Activated B cell treated with CpG ODN at 0.5 μM for 24 hours (primary cell): ENCODE measurements around the gene KCNK16. TPM values are rescaled to one million over a fixed set of nuclear protein-coding genes. Genes with fewer than 3 reads are reported as not detected.
"Not testable (repeated sequence)": the region's sequence is repeated elsewhere in the genome, so short reads cannot be mapped to it uniquely, and the experiment has no call there.

ENCODE experiments used
- ATAC-seq: fragments of 200-7000 bp; cut with Tn5 transposase; one replicate; pipeline ENCODE4 v1.10.0; 2021; ENCODE audit warnings: low read depth, mild to moderate bottlenecking, moderate library complexity
- CTCF ChIA-PET: fragments of 350-600 bp; sonication (Branson Sonifier 250); formaldehyde crosslinking; loops from one replicate; lab custom pipeline; 2021; ENCODE audit warnings: antibody characterized with exemption; lab: Charles Lee
- POLR2A ChIA-PET: fragments of 350-600 bp; sonication (Branson Sonifier 250); formaldehyde crosslinking; loops from one replicate; lab custom pipeline; 2021; ENCODE audit warnings: antibody characterized with exemption; lab: Charles Lee
- DNase-seq: peaks from one replicate; pipeline ENCODE4 v3.0.0; 2022
- H3K27ac Mint-ChIP-seq: one replicate; pipeline ENCODE4 v1.8.0; 2020; ENCODE audit warnings: mixed read lengths
- H3K27me3 Mint-ChIP-seq: one replicate; pipeline ENCODE4 v1.8.0; 2021; ENCODE audit warnings: mixed read lengths
- H3K36me3 Mint-ChIP-seq: one replicate; pipeline ENCODE4 v1.8.0; 2021; ENCODE audit warnings: low read depth, mixed read lengths
- H3K4me1 Mint-ChIP-seq: one replicate; pipeline ENCODE4 v1.8.0; 2021; ENCODE audit warnings: mixed read lengths
- H3K4me3 Mint-ChIP-seq: one replicate; pipeline ENCODE4 v1.8.0; 2020; ENCODE audit warnings: mild to moderate bottlenecking, mixed read lengths
- H3K9me3 Mint-ChIP-seq: one replicate; pipeline ENCODE4 v1.8.0; 2020; ENCODE audit warnings: mixed read lengths
- CTCF ChIP-seq: fragments of 200-600 bp; IDR thresholded peaks from one replicate; pipeline ENCODE4 v1.8.0; 2022; ENCODE audit warnings: antibody characterized with exemption, mild to moderate bottlenecking
- intact Hi-C: fragments of 100-400 bp; cut with micrococcal nuclease; formaldehyde crosslinking; loops from one replicate; pipeline ENCODE4 v1.15.1; 2024
- total RNA-seq: library from RNA; stranded (reverse); gene quantifications from 2 replicates; pipeline ENCODE4 v1.2.3, GENCODE V29; 2022

Gene KCNK16
- total RNA-seq, 1 donor from 2014 or later: not detected

- ChIA-PET POLR2A (no interaction called here), CTCF (no interaction called here)
- no peaks in the 10 kb centered on the region for H3K36me3 Mint-ChIP-seq
- no peak for TF ChIP-seq CTCF
- H3K4me3 Mint-ChIP-seq: no peak overlapping the region
- intact Hi-C loops: no loop called here
- H3K9me3 Mint-ChIP-seq: peaks cover 3% of the 10 kb centered on the region
- ATAC-seq: no peak
- DNase-seq: no peak
- no peak overlapping the region for H3K27ac Mint-ChIP-seq
- H3K27me3 Mint-ChIP-seq: peaks cover 12% of the 10 kb centered on the region
- H3K4me1 Mint-ChIP-seq: no peaks in the 10 kb centered on the region
These were observed 34.9 kb downstream of the KCNK16 start for GRCh38 chr6:39287601-39288000.

DNA sequence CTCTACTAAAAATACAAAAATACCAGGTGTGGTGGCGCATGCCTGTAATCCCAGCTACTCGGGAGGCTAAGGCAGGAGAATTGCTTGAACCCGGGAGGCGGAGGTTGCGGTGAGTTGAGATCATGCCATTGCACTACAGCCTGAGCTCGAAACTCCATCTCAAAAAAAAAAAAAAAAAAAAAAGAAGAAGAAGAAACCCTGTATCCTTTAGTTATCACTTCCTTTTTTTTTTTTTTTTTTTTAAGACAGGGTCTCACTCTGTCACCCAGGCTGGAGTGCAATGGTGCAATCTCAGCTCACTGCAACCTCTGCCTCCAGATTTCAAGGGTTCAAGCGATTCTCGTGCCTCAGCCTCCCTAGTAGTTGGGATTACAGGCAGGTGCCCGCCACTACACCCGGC, 35.9 kb downstream of the KCNK16 start:
- H3K27ac Mint-ChIP-seq, POLR2A ChIA-PET, DNase-seq, CTCF ChIA-PET, H3K36me3 Mint-ChIP-seq, ATAC-seq, intact Hi-C loops, H3K4me1 Mint-ChIP-seq, H3K4me3 Mint-ChIP-seq, H3K9me3 Mint-ChIP-seq: not testable (repeated sequence)
- H3K27me3 Mint-ChIP-seq: peaks cover 12% of the 10 kb centered on the region

DNA sequence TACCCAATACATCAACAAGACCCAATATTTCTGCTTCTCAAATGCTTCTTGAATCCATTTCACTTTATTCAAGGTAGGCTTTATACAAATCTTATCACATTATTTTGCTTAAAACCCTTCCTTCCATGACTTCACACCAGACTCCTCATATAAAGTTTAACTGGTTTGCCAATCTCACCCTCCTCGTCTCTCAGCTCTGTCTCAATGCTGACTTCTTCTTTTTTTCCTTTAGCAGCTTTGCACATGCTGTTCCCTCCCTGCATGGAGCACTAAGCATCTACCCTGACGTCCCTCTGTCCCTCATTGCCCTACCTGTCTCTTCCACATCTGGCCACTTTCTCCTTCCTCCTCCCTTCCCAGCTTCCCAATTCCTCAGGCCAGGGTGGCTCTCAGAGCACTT, 39.7 kb downstream of the KCNK16 start:
- Mint-ChIP-seq H3K9me3 (no peaks in the 10 kb centered on the region), H3K27me3 (peaks cover 11% of the 10 kb centered on the region), H3K27ac (no peak overlapping the region), H3K36me3 (no peaks in the 10 kb centered on the region), H3K4me1 (no peaks in the 10 kb centered on the region), H3K4me3 (no peak overlapping the region)
- intact Hi-C loops: no loop called here
- ATAC-seq (no peak), DNase-seq (no peak)
- CTCF ChIA-PET: no interaction called here
- TF ChIP-seq CTCF: no peak
- POLR2A ChIA-PET: no interaction called here

GRCh38 chr6:39281312-39281980, 41.1 kb downstream of the KCNK16 start:
- ChIA-PET POLR2A (no interaction called here), CTCF (no interaction called here)
- Mint-ChIP-seq H3K4me1 (no peaks in the 10 kb centered on the region), H3K9me3 (no peaks in the 10 kb centered on the region), H3K36me3 (no peaks in the 10 kb centered on the region), H3K27me3 (peaks cover 17% of the 10 kb centered on the region), H3K4me3 (no peak overlapping the region), H3K27ac (no peak overlapping the region)
- intact Hi-C loops: no loop called here
- no peak for TF ChIP-seq CTCF
- ATAC-seq (no peak), DNase-seq (no peak)

DNA sequence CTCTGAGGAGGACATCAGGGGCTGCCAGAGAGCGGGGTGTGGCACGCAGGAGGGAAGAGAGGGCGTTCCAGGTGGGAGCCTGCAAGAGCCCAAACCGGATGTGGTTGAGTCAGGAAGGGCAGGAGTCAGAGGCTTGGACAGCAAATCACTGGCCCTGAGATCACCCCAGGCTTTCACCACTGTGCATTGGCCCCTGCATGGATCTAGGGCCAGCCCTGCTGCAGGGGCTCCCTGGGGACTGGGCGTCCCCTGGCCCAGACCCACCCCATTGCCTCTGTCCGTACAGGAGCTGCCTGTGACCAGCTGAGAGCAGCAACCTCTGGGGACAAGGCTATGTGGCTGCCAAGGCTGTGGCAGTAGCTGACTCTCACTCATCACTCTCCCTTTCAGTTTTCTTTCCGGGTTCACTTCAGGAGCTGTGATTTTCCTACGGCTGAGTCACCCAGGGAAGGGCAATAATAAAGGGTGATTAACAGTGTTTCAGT, 42.2 kb downstream of the KCNK16 start:
- H3K4me1 Mint-ChIP-seq: no peaks in the 10 kb centered on the region
- intact Hi-C loops: no loop called here
- ChIA-PET CTCF (no interaction called here), POLR2A (no interaction called here)
- H3K4me3 Mint-ChIP-seq: no peak overlapping the region
- H3K27me3 Mint-ChIP-seq: peaks cover 17% of the 10 kb centered on the region
- no peak for TF ChIP-seq CTCF
- no peak for ATAC-seq
- no peak overlapping the region for H3K27ac Mint-ChIP-seq
- no peaks in the 10 kb centered on the region for H3K9me3 Mint-ChIP-seq
- no peaks in the 10 kb centered on the region for H3K36me3 Mint-ChIP-seq
- no peak for DNase-seq

- no peak for DNase-seq
- TF ChIP-seq CTCF: no peak
- ChIA-PET CTCF (no interaction called here), POLR2A (no interaction called here)
- no peak for ATAC-seq
- Mint-ChIP-seq H3K27me3 (peaks cover 17% of the 10 kb centered on the region), H3K27ac (no peak overlapping the region), H3K4me1 (no peaks in the 10 kb centered on the region), H3K36me3 (no peaks in the 10 kb centered on the region), H3K9me3 (no peaks in the 10 kb centered on the region), H3K4me3 (no peak overlapping the region)
- intact Hi-C loops: no loop called here
These were observed 43.0 kb downstream of the KCNK16 start for GRCh38 chr6:39279539-39279938.
